ENCODE results near the gene ACVR1.
A peak's percentile ranks its signal among the peaks of the same experiment; 100 is the strongest.
"Not testable (repeated sequence)": the region's sequence is repeated elsewhere in the genome, so short reads cannot be mapped to it uniquely, and the experiment has no call there.

The ACVR1 gene

GRCh38 chr2:157837851-157838441, 38.2 kb downstream of the ACVR1 start:
- no peak for TF ChIP-seq POLR2A (IDR thresholded peaks at IDR 0.05; ENCODE audit: low read depth, low read length)
- FAIRE-seq: no peak
- DNase-seq (ENCODE audit: insufficient read length, low spot score): no peak

- DNase-seq (ENCODE audit: insufficient read length, low spot score): no peak
- no peak for FAIRE-seq
- no peak for TF ChIP-seq POLR2A (IDR thresholded peaks at IDR 0.05; ENCODE audit: low read depth, low read length)
Measured at GRCh38 chr2:157836531-157836930, 39.6 kb downstream of the ACVR1 start.

GRCh38 chr2:157835425-157835824, 40.7 kb downstream of the ACVR1 start:
- DNase-seq (ENCODE audit: insufficient read length, low spot score) (no peak), FAIRE-seq (no peak)
- no peak for TF ChIP-seq POLR2A (IDR thresholded peaks at IDR 0.05; ENCODE audit: low read depth, low read length)

GRCh38 chr2:157835006-157835405, 41.1 kb downstream of the ACVR1 start:
- DNase-seq (ENCODE audit: insufficient read length, low spot score): no peak
- no peak for TF ChIP-seq POLR2A (IDR thresholded peaks at IDR 0.05; ENCODE audit: low read depth, low read length)
- no peak for FAIRE-seq

GRCh38 chr2:157833721-157834120, 42.4 kb downstream of the ACVR1 start:
- DNase-seq (ENCODE audit: insufficient read length, low spot score) (no peak), FAIRE-seq (no peak)
- TF ChIP-seq POLR2A (IDR thresholded peaks at IDR 0.05; ENCODE audit: low read depth, low read length): no peak

- FAIRE-seq: no peak
- TF ChIP-seq POLR2A (IDR thresholded peaks at IDR 0.05; ENCODE audit: low read depth, low read length): no peak
- DNase-seq (ENCODE audit: insufficient read length, low spot score): no peak
Measured at GRCh38 chr2:157831573-157832315, 44.4 kb downstream of the ACVR1 start.

GRCh38 chr2:157830696-157831570, 45.2 kb downstream of the ACVR1 start:
- no peak for TF ChIP-seq POLR2A (IDR thresholded peaks at IDR 0.05; ENCODE audit: low read depth, low read length)
- peak; percentile 81 for FAIRE-seq
- peak; percentile 40 for DNase-seq (ENCODE audit: insufficient read length, low spot score)

- TF ChIP-seq POLR2A (IDR thresholded peaks at IDR 0.05; ENCODE audit: low read depth, low read length): no peak
- DNase-seq (ENCODE audit: insufficient read length, low spot score): no peak
- FAIRE-seq: no peak
Measured at GRCh38 chr2:157830266-157830665, 45.9 kb downstream of the ACVR1 start.

GRCh38 chr2:157827377-157827776, 48.8 kb downstream of the ACVR1 start:
- FAIRE-seq: no peak
- TF ChIP-seq POLR2A (IDR thresholded peaks at IDR 0.05; ENCODE audit: low read depth, low read length): no peak
- DNase-seq (ENCODE audit: insufficient read length, low spot score): no peak

GRCh38 chr2:157826644-157827043, 49.5 kb downstream of the ACVR1 start:
- not testable (repeated sequence) for FAIRE-seq; DNase-seq (ENCODE audit: insufficient read length, low spot score)

- no peak for DNase-seq (ENCODE audit: insufficient read length, low spot score)
- TF ChIP-seq POLR2A (IDR thresholded peaks at IDR 0.05; ENCODE audit: low read depth, low read length): no peak
- FAIRE-seq: no peak
Measured at GRCh38 chr2:157825885-157826284, 50.2 kb downstream of the ACVR1 start.

- DNase-seq (ENCODE audit: insufficient read length, low spot score) (no peak), FAIRE-seq (no peak)
- no peak for TF ChIP-seq POLR2A (IDR thresholded peaks at IDR 0.05; ENCODE audit: low read depth, low read length)
Measured at GRCh38 chr2:157822993-157823392, 53.1 kb downstream of the ACVR1 start.

- no peak for FAIRE-seq
Measured at GRCh38 chr2:157822533-157822932, 53.6 kb downstream of the ACVR1 start.

GRCh38 chr2:157821519-157822131, 54.5 kb downstream of the ACVR1 start:
- no peak for TF ChIP-seq POLR2A (IDR thresholded peaks at IDR 0.05; ENCODE audit: low read depth, low read length)
- FAIRE-seq (no peak), DNase-seq (ENCODE audit: insufficient read length, low spot score) (no peak)

More at GRCh38 chr2:157822533-157822932, 53.6 kb downstream of the ACVR1 start:
- TF ChIP-seq POLR2A (IDR thresholded peaks at IDR 0.05; ENCODE audit: low read depth, low read length): no peak
- DNase-seq (ENCODE audit: insufficient read length, low spot score): no peak
